HCT116 (cell line): Measurements from ENCODE around the gene RCAN3. TPM values are rescaled to one million over a fixed set of nuclear protein-coding genes. Genes with fewer than 3 reads are reported as not detected.

Experiments
- ATAC-seq: fragments of 200-7000 bp; cut with Tn5 transposase; 2 replicates; pipeline ENCODE4 v1.9.1; 2020; ENCODE audit warnings: mild to moderate bottlenecking, moderate library complexity
- BruUV-seq: library from RNA; stranded (reverse); fragments of 400-500 nt; replicated peaks from 2 replicates; lab custom pipeline; 2021; lab: Mats Ljungman, UMichigan
- CTCF ChIA-PET: fragments of 300-600 bp; sonication (Branson Sonifier 250); formaldehyde crosslinking; loops from one replicate; lab custom pipeline; 2021; ENCODE audit warnings: antibody characterized with exemption; lab: Charles Lee
- POLR2A ChIA-PET: fragments of 300-600, 350-600 bp; sonication (Branson Sonifier 250); formaldehyde crosslinking; loops from one replicate; lab custom pipeline; 2021; ENCODE audit warnings: antibody characterized with exemption; lab: Charles Lee
- RAD21 ChIA-PET, 2 experiments: fragments of 300-600 bp; sonication (Branson Sonifier 250); formaldehyde crosslinking; loops; one replicate each; lab custom pipeline; 2023; ENCODE audit warnings: low total read pairs in 2 of 2; ENCODE audit not compliant: uncharacterized antibody in 2 of 2, unreplicated experiment in 2 of 2, low non-redundant PET in 1 of 2; lab: Charles Lee
- DNase-seq: peaks from one replicate; pipeline ENCODE4 v3.0.0-alpha.2; 2010; ENCODE audit warnings: low read depth, low spot score
- H2AFZ ChIP-seq: fragments of 200-600 bp; shearing (Covaris generic), sonication (generic); 2 replicates; pipeline ENCODE4 v1.6.1; 2017; ENCODE audit warnings: low read depth, mixed run types, mixed read lengths, antibody characterized with exemption, low read length; ENCODE audit not compliant: poor library complexity, severe bottlenecking
- H3K27ac ChIP-seq: 2 replicates; pipeline ENCODE4 v1.5.1; 2012; ENCODE audit warnings: low read depth, low read length
- H3K27me3 ChIP-seq: fragments of 200-600 bp; sonication (generic); 2 replicates; pipeline ENCODE4 v1.6.1; 2016; ENCODE audit warnings: mixed run types, low read length, mixed read lengths; ENCODE audit not compliant: insufficient read depth
- H3K36me3 ChIP-seq, 2 experiments: fragments of 200-500 bp in 1 of 2; fragments of 200-600 bp in 1 of 2; sonication (Bioruptor generic) in 1 of 2; sonication (generic) in 1 of 2; 2 replicates each; pipeline versions ENCODE4 v1.5.1 to v1.6.1; 2014 to 2016; ENCODE audit warnings: low read length in 2 of 2, inconsistent platforms in 1 of 2, mixed read lengths in 1 of 2, mixed run types in 1 of 2; ENCODE audit not compliant: insufficient read depth in 2 of 2, control insufficient read depth in 1 of 2
- H3K4me1 ChIP-seq, 2 experiments: fragments of 200-600 bp in 1 of 2; sonication (generic) in 1 of 2; 2 replicates each; pipeline versions ENCODE4 v1.5.1 to v1.6.1; 2012 to 2017; ENCODE audit warnings: low read length in 2 of 2, inconsistent platforms in 1 of 2, mild to moderate bottlenecking in 1 of 2, mixed read lengths in 1 of 2, mixed run types in 1 of 2, moderate library complexity in 1 of 2; ENCODE audit not compliant: insufficient read depth in 2 of 2, control insufficient read depth in 1 of 2
- H3K4me2 ChIP-seq: fragments of 200-600 bp; sonication (generic); 2 replicates; pipeline ENCODE4 v1.6.1; 2017; ENCODE audit warnings: mixed run types, low read length, mixed read lengths
- H3K4me3 ChIP-seq, 2 experiments: fragments of 200-600 bp in 1 of 2; sonication (generic) in 1 of 2; replicated peaks in 1 of 2; 2 replicates each; pipeline ENCODE4 v1.5.1; 2011 to 2016; ENCODE audit warnings: low read length in 2 of 2, control low read depth in 1 of 2, low read depth in 1 of 2, mild to moderate bottlenecking in 1 of 2, mixed read lengths in 1 of 2, mixed run types in 1 of 2
- H3K79me2 ChIP-seq: fragments of 200-600 bp; sonication (generic); 2 replicates; pipeline ENCODE4 v1.6.1; 2017; ENCODE audit warnings: mild to moderate bottlenecking, mixed run types, low read length, moderate library complexity, mixed read lengths; ENCODE audit not compliant: insufficient read depth
- H3K9ac ChIP-seq: fragments of 200-600 bp; sonication (generic); 2 replicates; pipeline ENCODE4 v1.6.1; 2016; ENCODE audit warnings: low read length, mixed read lengths
- H3K9me2 ChIP-seq: fragments of 200-600 bp; sonication (generic), shearing (Covaris generic); 2 replicates; pipeline ENCODE4 v1.6.1; 2017; ENCODE audit warnings: mixed run types, mild to moderate bottlenecking, moderate library complexity; ENCODE audit not compliant: insufficient read depth
- H3K9me3 ChIP-seq, 2 experiments: fragments of 200-500 bp in 1 of 2; fragments of 200-600 bp in 1 of 2; sonication (Bioruptor generic) in 1 of 2; sonication (generic) in 1 of 2; 2 replicates each; pipeline ENCODE4 v1.6.1; 2014 to 2017; ENCODE audit warnings: low read length in 2 of 2, mixed read lengths in 2 of 2, inconsistent platforms in 1 of 2, low read depth in 1 of 2, mild to moderate bottlenecking in 1 of 2, mixed run types in 1 of 2, moderate library complexity in 1 of 2; ENCODE audit not compliant: control insufficient read depth in 1 of 2, insufficient read depth in 1 of 2
- H4K20me1 ChIP-seq: fragments of 200-600 bp; sonication (generic), shearing (Covaris generic); 2 replicates; pipeline ENCODE4 v1.6.1; 2017; ENCODE audit warnings: mixed run types, mild to moderate bottlenecking, moderate library complexity; ENCODE audit not compliant: insufficient read depth
- CBX3 ChIP-seq: IDR thresholded peaks from 2 replicates; pipeline ENCODE4 v1.6.1; 2012; ENCODE audit warnings: low read depth
- CEBPB ChIP-seq: IDR thresholded peaks from 2 replicates; pipeline ENCODE4 v1.6.1; 2012; ENCODE audit warnings: low read depth
- FOSL1 ChIP-seq: IDR thresholded peaks from 2 replicates; pipeline ENCODE4 v1.6.1; 2012; ENCODE audit warnings: low read depth
- JUND ChIP-seq: IDR thresholded peaks from 2 replicates; pipeline ENCODE4 v1.6.1; 2012
- MAX ChIP-seq: IDR thresholded peaks from 2 replicates; pipeline ENCODE4 v1.6.1; 2012
- REST ChIP-seq: IDR thresholded peaks from 2 replicates; pipeline ENCODE4 v1.6.1; 2012; ENCODE audit warnings: low read depth
- SP1 ChIP-seq: IDR thresholded peaks from 2 replicates; pipeline ENCODE4 v1.6.1; 2012; ENCODE audit warnings: low read depth
- SRF ChIP-seq: IDR thresholded peaks from 2 replicates; pipeline ENCODE4 v1.6.1; 2012; ENCODE audit warnings: low read depth
- ZBTB33 ChIP-seq: IDR thresholded peaks from 2 replicates; pipeline ENCODE4 v1.6.1; 2011; ENCODE audit warnings: mild to moderate bottlenecking, low read length, moderate library complexity; ENCODE audit not compliant: insufficient replicate concordance; ENCODE audit errors: extremely low read depth
- ZFX ChIP-seq: fragments of 450-650 bp; IDR thresholded peaks from 2 replicates; pipeline ENCODE4 v1.6.1; 2017
- intact Hi-C: fragments of 100-400 bp; cut with micrococcal nuclease; formaldehyde crosslinking; loops from 2 replicates; pipeline ENCODE4 v1.10.0; 2022
- total RNA-seq: library from RNA; stranded (reverse); gene quantifications from one replicate; pipeline ENCODE4 v1.2.1, GENCODE V29; 2021; ENCODE audit not compliant: unreplicated experiment

Gene RCAN3
- total RNA-seq, 1 experiment from 2014 or later, result 13.3 TPM

- DNase-seq (no peak), ATAC-seq (peak; percentile 77)
- TF ChIP-seq ZBTB33, result no peak
- no peak for TF ChIP-seq SRF
- TF ChIP-seq SP1, result peak; percentile 50
- TF ChIP-seq ZFX, result no peak
- TF ChIP-seq REST, result no peak
- TF ChIP-seq CEBPB, result peak; percentile 30; the same call in 1 of the 2 replicates
- TF ChIP-seq MAX, result no peak
- peak; percentile 70 for TF ChIP-seq FOSL1
- TF ChIP-seq CBX3, result peak; percentile 34; the same call in 1 of the 2 replicates
- peak; percentile 74 for TF ChIP-seq JUND
- H4K20me1 ChIP-seq, result no peaks in the 10 kb centered on the region
- intact Hi-C loops, result no loop called here
- CTCF ChIA-PET, result interaction anchor here (0.8 to 3.2 kb wide), 19 partner anchors 7 to 340 kb away, joined by 3 to 24 read pairs (median 4); partner anchors contain the start of gene NIPAL3
- no peaks in the 10 kb centered on the region for H3K36me3 ChIP-seq
- peak overlapping the region; percentile 82 for H2AFZ ChIP-seq
- POLR2A ChIA-PET, result no interaction called here
- H3K4me2 ChIP-seq, result peak overlapping the region; percentile 62
- BruUV-seq, result no TSS peak
- H3K9me3 ChIP-seq, result no peaks in the 10 kb centered on the region
- peak overlapping the region; percentile 30 for H3K9ac ChIP-seq
- H3K79me2 ChIP-seq, result no peaks in the 10 kb centered on the region
- RAD21 ChIA-PET, result interaction anchor here in 1 of 2 experiments (1.3 kb wide), 1 partner anchor 46 kb away, joined by 4 read pairs; no protein-coding TSS in a partner anchor
- H3K27me3 ChIP-seq, result no peaks in the 10 kb centered on the region
- peak overlapping the region in 1 of 2 experiments; percentile 36; a peak in 1 of 4 replicates for H3K4me3 ChIP-seq
- peaks cover 30 to 55% of the 10 kb centered on the region in 2 experiments for H3K4me1 ChIP-seq
- H3K27ac ChIP-seq, result peak overlapping the region; percentile 30
- H3K9me2 ChIP-seq, result no peaks in the 10 kb centered on the region
Observed at GRCh38 chr1:24540906-24541710, 38.5 kb downstream of the RCAN3 start.
